H1 (cell line): ENCODE measurements around the gene DHRS2. TPM values are rescaled to one million over a fixed set of nuclear protein-coding genes. Genes with fewer than 3 reads are reported as not detected.
A peak's percentile ranks its signal among the peaks of the same experiment; 100 is the strongest.

ENCODE experiments used
- CTCF ChIA-PET: fragments of 300-600 bp; sonication (Branson Sonifier 250); formaldehyde crosslinking; loops from one replicate; lab custom pipeline; 2021; ENCODE audit not compliant: partially characterized antibody; lab: Charles Lee
- POLR2A ChIA-PET: fragments of 300-600 bp; sonication (Branson Sonifier 250); formaldehyde crosslinking; loops from one replicate; lab custom pipeline; 2021; ENCODE audit warnings: inconsistent platforms; ENCODE audit not compliant: partially characterized antibody; lab: Charles Lee
- DNase-seq, 2 experiments: peaks; one replicate each; pipeline versions ENCODE4 v3.0.0 to v3.0.0-alpha.2; 2010 to 2022; ENCODE audit warnings: low spot score in 2 of 2, low read depth in 1 of 2, mixed read lengths in 1 of 2
- FAIRE-seq: peaks from 2 replicates; lab custom pipeline; 2011; peaks lifted over from hg19 to GRCh38; lab: Jason Lieb, UNC
- H2AFZ ChIP-seq: 2 replicates; pipeline ENCODE4 v1.8.1; 2012; ENCODE audit warnings: low read length, inconsistent platforms
- H2AK5ac ChIP-seq: 2 replicates; pipeline ENCODE4 v1.6.1; 2013; ENCODE audit warnings: low read depth, low read length
- H2BK120ac ChIP-seq: replicated peaks from 2 replicates; pipeline ENCODE3; 2013; ENCODE audit warnings: low read depth, low read length, inconsistent platforms
- H2BK12ac ChIP-seq: 2 replicates; pipeline ENCODE4 v1.6.1; 2013; ENCODE audit warnings: low read depth, low read length
- H2BK15ac ChIP-seq: 2 replicates; pipeline ENCODE4 v1.6.1; 2013; ENCODE audit warnings: low read length
- H2BK20ac ChIP-seq: 2 replicates; pipeline ENCODE4 v1.6.1; 2013; ENCODE audit warnings: low read length
- H2BK5ac ChIP-seq: 2 replicates; pipeline ENCODE4 v1.6.1; 2013; ENCODE audit warnings: low read depth, low read length
- H3K14ac ChIP-seq: 2 replicates; pipeline ENCODE4 v1.6.1; 2013; ENCODE audit warnings: inconsistent platforms; ENCODE audit not compliant: insufficient read length
- H3K18ac ChIP-seq: 2 replicates; pipeline ENCODE4 v1.6.1; 2013; ENCODE audit warnings: low read length; ENCODE audit errors: extremely low read depth
- H3K23ac ChIP-seq: 2 replicates; pipeline ENCODE4 v1.6.1; 2013; ENCODE audit warnings: inconsistent platforms; ENCODE audit not compliant: insufficient read length
- H3K23me2 ChIP-seq: 2 replicates; pipeline ENCODE4 v1.6.1; 2013; ENCODE audit warnings: low read depth, low read length
- H3K27ac ChIP-seq: 2 replicates; pipeline ENCODE4 v1.6.1; 2011; ENCODE audit warnings: low read depth, low read length, inconsistent platforms
- H3K27me3 ChIP-seq, 4 experiments: replicated peaks in 1 of 4; 1 replicate in 1 of 4; 2 replicates in 3 of 4; pipeline versions ENCODE4 v1.6.1 to v1.8.1; 2011 to 2013; ENCODE audit warnings: low read length in 3 of 4, mild to moderate bottlenecking in 3 of 4, inconsistent platforms in 2 of 4, mixed read lengths in 2 of 4, moderate library complexity in 1 of 4; ENCODE audit not compliant: control insufficient read depth in 3 of 4, insufficient read depth in 3 of 4; ENCODE audit errors: extremely low read depth in 1 of 4
- H3K36me3 ChIP-seq, 4 experiments: 2 replicates each; pipeline versions ENCODE4 v1.6.1 to v1.8.1; 2011 to 2013; ENCODE audit warnings: mild to moderate bottlenecking in 4 of 4, low read length in 3 of 4, moderate library complexity in 2 of 4, control low read depth in 1 of 4, inconsistent platforms in 1 of 4; ENCODE audit not compliant: insufficient read depth in 4 of 4, control insufficient read depth in 2 of 4
- H3K4ac ChIP-seq: replicated peaks from 2 replicates; pipeline ENCODE3; 2013; ENCODE audit warnings: low read length, low read depth, mixed read lengths, inconsistent platforms; ENCODE audit not compliant: insufficient read length
- H3K4me1 ChIP-seq, 4 experiments: replicated peaks in 1 of 4; 1 replicate in 1 of 4; 2 replicates in 3 of 4; pipeline versions ENCODE4 v1.6.1 to v1.8.1; 2011 to 2013; ENCODE audit warnings: low read length in 3 of 4, inconsistent platforms in 2 of 4, mixed read lengths in 1 of 4; ENCODE audit not compliant: insufficient read depth in 4 of 4, control insufficient read depth in 3 of 4
- H3K4me2 ChIP-seq, 2 experiments: 2 replicates each; pipeline versions ENCODE4 v1.6.1 to v1.8.1; 2011 to 2013; ENCODE audit warnings: low read depth in 2 of 2, low read length in 2 of 2, control low read depth in 1 of 2, inconsistent platforms in 1 of 2, mild to moderate bottlenecking in 1 of 2; ENCODE audit not compliant: insufficient read depth in 1 of 2
- H3K4me3 ChIP-seq, 4 experiments: fragments of 200-600, 300-600 bp in 1 of 4; sonication (generic), shearing (Covaris generic), sonication (Bioruptor Twin) in 1 of 4; 2 replicates each; pipeline versions ENCODE4 v1.5.1 to v1.8.1; 2011 to 2016; ENCODE audit warnings: low read length in 4 of 4, low read depth in 3 of 4, control low read depth in 2 of 4, inconsistent platforms in 2 of 4, mild to moderate bottlenecking in 2 of 4, mixed read lengths in 1 of 4, moderate library complexity in 1 of 4; ENCODE audit not compliant: insufficient read depth in 2 of 4; ENCODE audit errors: extremely low read depth in 1 of 4
- H3K56ac ChIP-seq: replicated peaks from 2 replicates; pipeline ENCODE3; 2013; ENCODE audit warnings: low read depth, mild to moderate bottlenecking, mixed read lengths, low read length, inconsistent platforms; ENCODE audit not compliant: insufficient read length
- H3K79me1 ChIP-seq: 2 replicates; pipeline ENCODE4 v1.6.1; 2013; ENCODE audit warnings: low read depth, low read length, control low read depth
- H3K79me2 ChIP-seq, 2 experiments: 2 replicates each; pipeline versions ENCODE4 v1.6.1 to v1.8.1; 2012 to 2013; ENCODE audit warnings: low read length in 2 of 2, mild to moderate bottlenecking in 2 of 2, inconsistent platforms in 1 of 2; ENCODE audit not compliant: insufficient read depth in 2 of 2, control insufficient read depth in 1 of 2
- H3K9ac ChIP-seq, 4 experiments: replicated peaks in 1 of 4; 1 replicate in 1 of 4; 2 replicates in 3 of 4; pipeline versions ENCODE4 v1.6.1 to v1.8.1; 2011 to 2013; ENCODE audit warnings: low read depth in 3 of 4, low read length in 3 of 4, control low read depth in 2 of 4, mild to moderate bottlenecking in 2 of 4, moderate library complexity in 2 of 4, inconsistent platforms in 1 of 4; ENCODE audit errors: extremely low read depth in 1 of 4
- H3K9me3 ChIP-seq, 2 experiments: 2 replicates each; pipeline versions ENCODE4 v1.6.1 to v1.8.1; 2012 to 2013; ENCODE audit warnings: mild to moderate bottlenecking in 2 of 2, moderate library complexity in 2 of 2, control low read depth in 1 of 2, inconsistent platforms in 1 of 2, low read depth in 1 of 2, low read length in 1 of 2, mixed read lengths in 1 of 2; ENCODE audit not compliant: insufficient read depth in 2 of 2
- H4K20me1 ChIP-seq, 2 experiments: replicated peaks in 1 of 2; 2 replicates each; pipeline versions ENCODE3 to v1.8.1; 2011 to 2013; ENCODE audit warnings: inconsistent platforms in 2 of 2, low read length in 2 of 2, mild to moderate bottlenecking in 1 of 2; ENCODE audit not compliant: insufficient read depth in 2 of 2, control insufficient read depth in 1 of 2
- H4K5ac ChIP-seq: 2 replicates; pipeline ENCODE4 v1.6.1; 2013; ENCODE audit warnings: low read length, low read depth, mixed read lengths, inconsistent platforms; ENCODE audit not compliant: insufficient read length
- H4K8ac ChIP-seq: 2 replicates; pipeline ENCODE4 v1.8.0; 2013; ENCODE audit warnings: mild to moderate bottlenecking, moderate library complexity, low read length, inconsistent platforms; ENCODE audit not compliant: insufficient read depth; ENCODE audit errors: extremely low read depth
- H4K91ac ChIP-seq: replicated peaks from 2 replicates; pipeline ENCODE3; 2013; ENCODE audit warnings: low read length, mixed read lengths, inconsistent platforms; ENCODE audit not compliant: insufficient read length
- CBX5 ChIP-seq: fragments of 300-800, 300-1000 bp; sonication (generic); IDR thresholded peaks from 2 replicates; pipeline ENCODE4 v1.7.1; 2016; ENCODE audit warnings: antibody characterized with exemption, low read length, low read depth
- CBX8 ChIP-seq: fragments of 300-800, 300-1000 bp; sonication (generic); IDR thresholded peaks from 2 replicates; pipeline ENCODE4 v1.7.1; 2016; ENCODE audit warnings: low read depth, low read length, borderline replicate concordance
- GABPA ChIP-seq: IDR thresholded peaks from 2 replicates; pipeline ENCODE4 v1.6.1; 2011; ENCODE audit warnings: mild to moderate bottlenecking, low read length, moderate library complexity, borderline replicate concordance; ENCODE audit not compliant: insufficient read depth
- NANOG ChIP-seq: IDR thresholded peaks from 2 replicates; pipeline ENCODE4 v1.6.1; 2011; ENCODE audit warnings: low read length, low read depth, mild to moderate bottlenecking, inconsistent platforms; ENCODE audit not compliant: insufficient read depth, poor library complexity, severe bottlenecking
- POU5F1 ChIP-seq: IDR thresholded peaks from 2 replicates; pipeline ENCODE4 v1.6.1; 2011; ENCODE audit warnings: low read depth, mild to moderate bottlenecking, low read length, moderate library complexity
- RAD21 ChIP-seq, 2 experiments: IDR thresholded peaks in 1 of 2; conservative IDR thresholded peaks in 1 of 2; 2 replicates each; pipeline ENCODE4 v1.6.1; 2011; ENCODE audit warnings: low read depth in 2 of 2, low read length in 2 of 2, improper control_type of control experiment in 1 of 2, inconsistent platforms in 1 of 2, mild to moderate bottlenecking in 1 of 2, moderate library complexity in 1 of 2
- RFX5 ChIP-seq: IDR thresholded peaks from 2 replicates; pipeline ENCODE4 v1.6.1; 2011; ENCODE audit warnings: low read depth, low read length, improper control_type of control experiment, borderline replicate concordance
- SRF ChIP-seq: IDR thresholded peaks from 2 replicates; pipeline ENCODE4 v1.6.1; 2011; ENCODE audit warnings: mild to moderate bottlenecking, low read depth, low read length, moderate library complexity
- WGBS, 2 experiments: shearing (Covaris generic) in 1 of 2; methylation state at CpG; one replicate each; pipeline versions ENCODE4 v1.1.6 to v1.1.7; 2013 to 2015; ENCODE audit warnings: low lambda C conversion rate in 2 of 2, mixed read lengths in 2 of 2, inconsistent platforms in 1 of 2, low coverage in 1 of 2, missing lambda C conversion rate in 1 of 2; ENCODE audit not compliant: insufficient replicate concordance in 2 of 2, insufficient coverage in 1 of 2, insufficient read length in 1 of 2; ENCODE audit errors: extremely low coverage in 1 of 2, missing lambda C conversion rate in 1 of 2; 5-methylcytosine and 5-hydroxymethylcytosine counted together
- polyA plus RNA-seq, 7 experiments: library from polyadenylated mRNA; depleted of rRNA in 3 of 7; stranded (reverse) in 5 of 7; unstranded in 2 of 7; fragments of >200 nt in 5 of 7; fragments of 200-250 nt in 2 of 7; gene quantifications; 1 replicate in 5 of 7; 2 replicates in 1 of 7; 4 replicates in 1 of 7; pipeline versions ENCODE4 v1.2.1 to v1.2.3, GENCODE V29; 2011 to 2013; ENCODE audit warnings: missing spikeins in 2 of 7, mixed read lengths in 2 of 7
- total RNA-seq: library from RNA; stranded (reverse); fragmentation: NEBNext Ultra II Directional; extraction: Animal tissue kit (Norgen Biotek cat#: 25700); gene quantifications from 2 replicates; pipeline ENCODE4 v1.2.1, GENCODE V29; 2021
- TF ChIP-seq, protein P1 (sequence below): IDR thresholded peaks from 2 replicates; pipeline ENCODE4 v1.6.1; 2012; ENCODE audit warnings: inconsistent platforms
- TF ChIP-seq, protein P2 (sequence below): IDR thresholded peaks from 2 replicates; pipeline ENCODE4 v1.6.1; 2012; ENCODE audit warnings: inconsistent platforms

The DHRS2 gene
- total and polyA plus RNA-seq, 2 of the 8 experiments (the other 6 are each of a cell fraction or from before 2014, with no cell fraction given), result 1.1 to 3.5 TPM

- Histone ChIP-seq H2AFZ (no peak overlapping the region), H3K4ac (no peak overlapping the region), H3K79me1 (no peaks in the 10 kb centered on the region), H2BK12ac (no peak overlapping the region), H3K79me2 (no peaks in the 10 kb centered on the region), H3K4me2 (no peak overlapping the region), H3K14ac (no peak overlapping the region), H3K36me3 (no peaks in the 10 kb centered on the region), H3K9me3 (no peaks in the 10 kb centered on the region; a peak in 1 of 4 replicates), H3K18ac (no peak overlapping the region), H4K20me1 (no peaks in the 10 kb centered on the region), H2BK120ac (no peak overlapping the region), H4K8ac (no peak overlapping the region), H3K27me3 (no peaks in the 10 kb centered on the region; a peak in 1 of 7 replicates), H3K9ac (no peak overlapping the region), H4K5ac (no peak overlapping the region), H3K27ac (no peak overlapping the region), H3K56ac (no peak overlapping the region), H2BK15ac (no peak overlapping the region), H3K23me2 (no peaks in the 10 kb centered on the region; the same call in 1 of the 2 replicates), H2BK20ac (no peak overlapping the region), H2BK5ac (no peak overlapping the region), H2AK5ac (no peak overlapping the region), H3K4me3 (no peak overlapping the region), H4K91ac (peak overlapping the region; percentile 56), H3K23ac (no peak overlapping the region), H3K4me1 (no peaks in the 10 kb centered on the region)
- WGBS, 2 experiments, result 86% methylated on average over 12 of the region's 12 CpGs; no CpG with 5 or more reads in 1 of the 2 experiments
- DNase-seq, result no peak
- no peak for FAIRE-seq
- ChIA-PET CTCF (interaction anchor here (1.0 to 2.0 kb wide), 6 partner anchors 11 to 328 kb away, joined by 3 to 13 read pairs (median 4); no protein-coding TSS in a partner anchor), POLR2A (interaction anchor here (0.8 to 0.9 kb wide), 2 partner anchors 8 to 575 kb away, joined by 3 read pairs; no protein-coding TSS in a partner anchor)
- no peak for TF ChIP-seq GABPA
- TF ChIP-seq RFX5, result no peak
- no peak for TF ChIP-seq NANOG
- TF ChIP-seq, protein P1, sequence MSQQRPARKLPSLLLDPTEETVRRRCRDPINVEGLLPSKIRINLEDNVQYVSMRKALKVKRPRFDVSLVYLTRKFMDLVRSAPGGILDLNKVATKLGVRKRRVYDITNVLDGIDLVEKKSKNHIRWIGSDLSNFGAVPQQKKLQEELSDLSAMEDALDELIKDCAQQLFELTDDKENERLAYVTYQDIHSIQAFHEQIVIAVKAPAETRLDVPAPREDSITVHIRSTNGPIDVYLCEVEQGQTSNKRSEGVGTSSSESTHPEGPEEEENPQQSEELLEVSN, result no peak
- no peak for TF ChIP-seq RAD21 (IDR thresholded peaks at IDR 0.05 in 1 of 2, conservative IDR thresholded peaks at IDR 0.05 in 1 of 2; ENCODE audit: low read depth in 2 of 2, low read length in 2 of 2)
- TF ChIP-seq CBX8, result no peak
- no peak for TF ChIP-seq CBX5
- TF ChIP-seq, protein P2, sequence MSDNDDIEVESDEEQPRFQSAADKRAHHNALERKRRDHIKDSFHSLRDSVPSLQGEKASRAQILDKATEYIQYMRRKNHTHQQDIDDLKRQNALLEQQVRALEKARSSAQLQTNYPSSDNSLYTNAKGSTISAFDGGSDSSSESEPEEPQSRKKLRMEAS, result no peak
- no peak for TF ChIP-seq POU5F1
- TF ChIP-seq SRF, result no peak
Observed at GRCh38 chr14:23602181-23603095, 33.7 kb upstream of the DHRS2 start.
